Stimulated activated CD8-positive, alpha-beta memory T cell treated with anti-CD3 and anti-CD28 coated beads, Interleukin-12 subunit alpha, Interleukin-12 subunit beta, amount 100 ng/mL, for 24 hours (primary cell): ENCODE measurements around the gene TXN2.
"Not testable (repeated sequence)": the region's sequence is repeated elsewhere in the genome, so short reads cannot be mapped to it uniquely, and the experiment has no call there.

Experiments used
- DNase-seq: peaks from one replicate; pipeline ENCODE4 v3.0.0-alpha.2; 2020; ENCODE audit errors: extremely low read depth

TXN2 gene

GRCh38 chr22:36481393-36482168, at the start of gene TXN2:
TXN2 (minus strand) TSS chr22:36481640; CDS start chr22:36480837, 803 bp downstream.
- peak; percentile 90 for DNase-seq

- peak; percentile 93 for DNase-seq
Measured at GRCh38 chr22:36528795-36529751, 47.6 kb upstream of the TXN2 start, which contains the start of gene EIF3D. EIF3D (minus strand) TSS chr22:36529166; CDS start chr22:36526121, 3,045 bp downstream.

GRCh38 chr22:36528341-36528740, 46.9 kb upstream of the TXN2 start:
- DNase-seq = no peak

- DNase-seq = no peak
Measured at GRCh38 chr22:36522662-36523061, 41.2 kb upstream of the TXN2 start.

GRCh38 chr22:36520423-36520822, 39.0 kb upstream of the TXN2 start:
- DNase-seq = no peak

GRCh38 chr22:36519906-36520305, 38.5 kb upstream of the TXN2 start:
- DNase-seq = not testable (repeated sequence)

GRCh38 chr22:36514766-36515165, 33.3 kb upstream of the TXN2 start:
- no peak for DNase-seq

- DNase-seq = no peak
Measured at GRCh38 chr22:36512991-36513390, 31.6 kb upstream of the TXN2 start.

GRCh38 chr22:36512333-36512732, 30.9 kb upstream of the TXN2 start:
- no peak for DNase-seq

GRCh38 chr22:36510966-36511881, 29.8 kb upstream of the TXN2 start:
- no peak for DNase-seq

- no peak for DNase-seq
Measured at GRCh38 chr22:36510384-36510783, 28.9 kb upstream of the TXN2 start.

- no peak for DNase-seq
Measured at GRCh38 chr22:36507518-36508010, 26.1 kb upstream of the TXN2 start.

GRCh38 chr22:36506637-36507517, 25.4 kb upstream of the TXN2 start, which contains the start of gene FOXRED2:
FOXRED2 (minus strand) TSS chr22:36507040; CDS start chr22:36506422, 618 bp downstream.
- peak; percentile 76 for DNase-seq

- DNase-seq = no peak
Measured at GRCh38 chr22:36505998-36506635, 24.7 kb upstream of the TXN2 start.

GRCh38 chr22:36497910-36498665, 16.6 kb upstream of the TXN2 start:
- no peak for DNase-seq

GRCh38 chr22:36493690-36494110, 12.3 kb upstream of the TXN2 start:
- DNase-seq = no peak

- DNase-seq = no peak
Measured at GRCh38 chr22:36492109-36492508, 10.7 kb upstream of the TXN2 start.

- DNase-seq = no peak
Measured at GRCh38 chr22:36491155-36491554, 9.7 kb upstream of the TXN2 start.
